IPS-18c (cell line): Measurements from ENCODE around the gene TNFAIP3.
"Not testable (repeated sequence)": the region's sequence is repeated elsewhere in the genome, so short reads cannot be mapped to it uniquely, and the experiment has no call there.

Source experiments
- H3K4me3 ChIP-seq: 2 replicates; pipeline ENCODE4 v1.7.0; 2013; ENCODE audit warnings: low read depth, mild to moderate bottlenecking, low read length, moderate library complexity; ENCODE audit not compliant: insufficient read depth
- H3K9me3 ChIP-seq: one replicate; pipeline ENCODE4 v1.6.1; 2013; ENCODE audit warnings: mild to moderate bottlenecking, low read length, moderate library complexity; ENCODE audit not compliant: control insufficient read depth, insufficient read depth

Gene TNFAIP3

DNA sequence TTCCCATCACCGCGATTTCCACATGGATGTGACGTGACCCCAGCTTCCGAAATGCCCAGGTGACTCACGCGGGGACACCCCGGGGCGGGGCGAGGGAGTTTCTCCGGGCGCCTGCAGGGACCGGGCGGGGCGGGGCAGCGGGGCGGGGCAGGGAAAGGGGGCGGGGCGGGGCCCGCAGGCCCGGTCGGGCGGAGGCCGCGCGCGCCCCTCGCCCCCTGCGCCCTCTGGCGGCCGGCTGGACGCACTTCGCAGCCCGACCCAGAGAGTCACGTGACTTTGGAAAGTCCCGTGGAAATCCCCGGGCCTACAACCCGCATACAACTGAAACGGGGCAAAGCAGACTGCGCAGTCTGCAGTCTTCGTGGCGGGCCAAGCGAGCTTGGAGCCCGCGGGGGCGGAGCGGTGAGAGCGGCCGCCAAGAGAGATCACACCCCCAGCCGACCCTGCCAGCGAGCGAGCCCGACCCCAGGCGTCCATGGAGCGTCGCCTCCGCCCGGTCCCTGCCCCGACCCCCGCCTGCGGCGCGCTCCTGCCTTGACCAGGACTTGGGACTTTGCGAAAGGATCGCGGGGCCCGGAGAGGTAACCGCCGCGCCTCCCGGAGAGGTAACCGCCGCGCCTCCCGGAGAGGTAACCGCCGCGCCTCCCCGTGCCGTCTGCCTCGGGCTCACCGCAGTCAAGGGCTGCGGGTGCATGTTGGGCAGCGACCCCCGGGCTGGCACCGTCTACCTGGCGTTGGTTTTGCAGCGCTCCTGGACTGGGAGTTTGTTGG is at the start of gene TNFAIP3:
Gene TNFAIP3 (plus strand): TSS at position 346 of the 771 bp plus-strand sequence. CDS start 3,969 bp downstream, outside the sequence.
- Histone ChIP-seq H3K9me3 (no peaks in the 10 kb centered on the region), H3K4me3 (peak within 1 kb of the TSS; percentile 74)

DNA sequence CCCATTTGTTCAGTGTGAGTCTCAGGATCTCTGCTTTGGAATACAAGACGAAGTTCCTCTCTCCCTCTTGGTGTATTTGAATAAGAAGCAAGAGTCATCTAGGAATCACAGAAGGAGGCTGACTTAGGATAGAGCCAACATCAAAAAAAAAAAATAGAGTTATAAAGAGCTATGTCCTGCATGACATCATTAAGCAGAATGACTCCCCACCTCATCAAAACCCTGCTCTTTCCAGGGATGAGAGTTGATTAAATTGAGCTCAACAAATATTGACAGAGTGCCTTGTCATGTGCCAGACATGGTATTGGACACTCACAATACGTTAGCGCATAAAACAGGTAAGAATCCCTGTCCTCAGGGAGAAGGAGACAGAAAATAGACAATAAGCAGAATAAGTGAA is 48.6 kb upstream of the TNFAIP3 start:
- no peak overlapping the region for H3K4me3 ChIP-seq

DNA sequence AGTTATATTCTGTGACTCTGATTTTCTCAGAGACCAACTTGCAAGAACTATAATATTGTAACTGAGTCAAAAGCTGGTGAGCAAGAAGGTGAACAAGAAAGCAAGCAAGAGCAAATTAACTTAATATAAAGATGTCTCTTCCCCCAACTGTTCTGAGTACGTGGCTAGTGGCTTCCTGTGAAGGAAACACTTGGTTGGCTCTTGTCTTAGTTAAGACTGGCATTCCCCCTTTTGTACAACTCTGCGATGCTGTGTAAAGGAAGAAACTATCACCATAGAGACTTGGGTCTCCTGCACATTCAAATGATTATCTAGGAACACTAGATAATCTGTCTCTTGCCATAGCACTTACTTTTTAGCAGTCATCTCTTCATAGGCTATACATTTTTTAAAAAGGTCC is 47.3 kb upstream of the TNFAIP3 start:
- no peak overlapping the region for H3K4me3 ChIP-seq
- no peaks in the 10 kb centered on the region for H3K9me3 ChIP-seq

More for the DNA sequence above, 48.6 kb upstream of the TNFAIP3 start:
- no peaks in the 10 kb centered on the region for H3K9me3 ChIP-seq

GRCh38 chr6:137820425-137820824 is 46.6 kb upstream of the TNFAIP3 start:
- no peak overlapping the region for H3K4me3 ChIP-seq
- no peaks in the 10 kb centered on the region for H3K9me3 ChIP-seq

DNA sequence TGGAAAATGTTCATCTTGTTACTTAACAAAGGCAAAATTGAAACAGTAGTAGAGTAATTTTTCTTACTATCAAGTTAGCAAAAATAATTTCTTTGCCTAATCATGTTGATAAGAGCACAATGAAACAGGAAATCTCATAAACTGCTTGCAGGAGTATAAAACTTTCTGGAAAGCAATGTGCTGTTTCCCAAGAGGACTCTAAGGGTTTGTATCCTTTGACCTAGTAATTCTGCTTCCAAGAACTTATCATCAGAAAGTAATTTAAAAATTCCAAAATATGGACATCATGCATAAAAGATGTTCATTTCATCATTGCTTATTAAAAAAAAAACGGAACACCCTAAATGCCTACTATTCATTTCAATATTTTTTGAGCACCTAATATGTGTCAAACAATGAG is 46.1 kb upstream of the TNFAIP3 start:
- H3K4me3 ChIP-seq, result no peak overlapping the region
- H3K9me3 ChIP-seq, result no peaks in the 10 kb centered on the region

- H3K4me3 ChIP-seq, result no peak overlapping the region
- no peaks in the 10 kb centered on the region for H3K9me3 ChIP-seq
Observed at GRCh38 chr6:137821491-137821890, 45.6 kb upstream of the TNFAIP3 start.

DNA sequence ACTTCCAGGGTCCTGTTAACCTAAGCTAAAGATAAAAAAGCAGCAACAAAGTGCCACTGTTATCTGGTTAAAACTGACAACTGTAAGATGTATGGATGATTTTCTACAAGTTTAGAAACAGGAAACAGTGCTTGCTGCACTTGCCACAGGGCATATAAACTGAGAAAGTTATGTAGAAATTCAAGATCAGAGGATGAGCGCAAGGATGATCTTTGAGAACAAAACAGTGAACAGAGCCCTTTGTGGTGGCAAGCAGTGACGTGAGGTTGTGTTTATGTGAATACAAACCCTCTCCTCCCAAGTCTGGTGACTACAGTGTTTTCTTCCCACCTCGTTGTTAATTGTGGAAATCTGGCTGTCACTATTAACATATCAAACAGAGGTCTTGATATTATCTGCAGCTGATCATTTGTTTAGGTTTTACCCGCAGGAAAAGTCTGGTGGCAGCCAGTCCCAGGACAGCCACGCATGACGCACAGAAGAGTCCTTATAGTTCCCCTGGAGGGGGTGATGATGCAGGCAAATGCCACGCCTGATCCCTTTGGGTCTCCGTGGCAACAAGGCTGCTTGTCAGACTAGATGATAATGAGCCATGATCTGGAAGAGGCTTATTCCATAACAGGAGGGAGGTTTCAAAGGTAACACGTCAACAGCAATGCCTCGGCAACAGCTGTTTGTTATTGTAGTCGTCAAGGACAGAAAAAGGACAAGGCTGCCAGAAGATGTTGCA is 43.1 kb upstream of the TNFAIP3 start:
- Histone ChIP-seq H3K4me3 (no peak overlapping the region), H3K9me3 (no peaks in the 10 kb centered on the region)

GRCh38 chr6:137824556-137824879 is 42.5 kb upstream of the TNFAIP3 start:
- H3K9me3 ChIP-seq, result no peaks in the 10 kb centered on the region
- no peak overlapping the region for H3K4me3 ChIP-seq

- Histone ChIP-seq H3K4me3 (no peak overlapping the region), H3K9me3 (no peaks in the 10 kb centered on the region)
Observed at GRCh38 chr6:137824896-137825295, 42.2 kb upstream of the TNFAIP3 start.

DNA sequence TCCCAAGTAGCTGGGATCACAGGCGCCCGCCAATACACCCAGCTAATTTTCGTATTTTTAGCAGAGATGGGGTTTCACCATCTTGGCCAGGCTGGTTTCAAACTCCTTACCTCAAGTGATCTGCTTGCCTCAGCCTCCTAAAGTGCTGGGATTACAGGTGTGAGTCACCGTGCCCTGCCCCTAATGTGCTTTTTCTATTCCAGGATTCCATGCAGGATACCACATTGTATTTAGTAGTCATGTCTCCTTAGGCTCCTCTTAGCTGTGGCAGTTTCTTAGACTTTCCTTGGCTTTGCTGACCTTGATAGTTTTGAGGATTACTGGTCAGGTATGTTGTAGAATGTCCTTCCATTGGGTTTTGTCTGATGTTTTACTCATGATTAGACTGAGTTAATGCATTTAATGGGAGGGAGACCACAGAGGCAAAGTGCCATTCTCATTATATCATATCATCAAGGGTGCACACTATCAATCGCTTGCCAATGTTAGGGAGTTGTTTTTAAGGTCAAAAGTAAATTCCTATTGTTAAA is 39.6 kb upstream of the TNFAIP3 start:
- no peak overlapping the region for H3K4me3 ChIP-seq
- no peaks in the 10 kb centered on the region for H3K9me3 ChIP-seq

- no peaks in the 10 kb centered on the region for H3K9me3 ChIP-seq
Observed at GRCh38 chr6:137827977-137828810, 38.9 kb upstream of the TNFAIP3 start.

DNA sequence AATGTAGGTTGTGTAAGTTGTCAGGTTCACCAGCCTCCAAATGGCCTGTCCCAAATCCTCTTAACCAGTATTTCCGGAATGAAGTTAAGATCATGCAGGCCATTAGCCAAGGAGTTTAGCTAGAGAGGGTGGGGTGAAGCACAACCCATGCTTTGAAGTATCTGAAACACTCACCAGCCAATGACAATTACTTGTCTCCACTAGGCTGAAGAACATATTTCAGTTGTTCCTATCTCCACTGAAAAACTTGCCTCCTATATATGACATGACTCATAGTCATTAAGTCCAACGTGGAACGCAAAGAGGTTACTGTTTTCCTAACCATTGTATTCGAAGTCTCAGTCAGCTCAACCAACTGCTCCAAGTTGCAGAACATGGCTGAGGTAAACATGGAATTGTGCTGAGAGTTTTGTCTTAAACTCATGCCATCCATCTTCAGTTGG is 37.4 kb upstream of the TNFAIP3 start:
- Histone ChIP-seq H3K4me3 (no peak overlapping the region), H3K9me3 (no peaks in the 10 kb centered on the region)

More at GRCh38 chr6:137827977-137828810, 38.9 kb upstream of the TNFAIP3 start:
- no peak overlapping the region for H3K4me3 ChIP-seq

GRCh38 chr6:137830511-137830911 is 36.5 kb upstream of the TNFAIP3 start:
- no peaks in the 10 kb centered on the region for H3K9me3 ChIP-seq
- no peak overlapping the region for H3K4me3 ChIP-seq

DNA sequence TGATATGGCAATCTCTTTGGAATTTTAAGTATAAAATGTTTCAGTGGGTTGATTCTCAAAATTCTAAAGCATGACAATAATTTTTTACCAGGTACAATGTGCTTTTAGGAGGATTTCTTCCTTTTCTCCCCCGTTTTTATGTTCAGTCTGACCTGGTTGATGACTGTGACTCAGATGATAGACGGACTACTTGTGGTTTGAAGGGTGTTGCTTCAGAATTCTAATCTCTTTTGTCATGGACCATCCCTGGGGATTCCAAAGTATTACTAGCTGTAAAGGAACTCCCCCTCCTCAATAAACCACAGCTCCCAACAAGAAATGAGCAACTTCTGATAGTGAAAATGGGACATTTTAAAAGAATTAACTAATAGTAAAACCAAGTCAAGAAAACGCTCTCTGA is 34.9 kb upstream of the TNFAIP3 start:
- no peak overlapping the region for H3K4me3 ChIP-seq
- H3K9me3 ChIP-seq, result no peaks in the 10 kb centered on the region

GRCh38 chr6:137834508-137834907 is 32.6 kb upstream of the TNFAIP3 start:
- Histone ChIP-seq H3K4me3 (no peak overlapping the region), H3K9me3 (no peaks in the 10 kb centered on the region)

DNA sequence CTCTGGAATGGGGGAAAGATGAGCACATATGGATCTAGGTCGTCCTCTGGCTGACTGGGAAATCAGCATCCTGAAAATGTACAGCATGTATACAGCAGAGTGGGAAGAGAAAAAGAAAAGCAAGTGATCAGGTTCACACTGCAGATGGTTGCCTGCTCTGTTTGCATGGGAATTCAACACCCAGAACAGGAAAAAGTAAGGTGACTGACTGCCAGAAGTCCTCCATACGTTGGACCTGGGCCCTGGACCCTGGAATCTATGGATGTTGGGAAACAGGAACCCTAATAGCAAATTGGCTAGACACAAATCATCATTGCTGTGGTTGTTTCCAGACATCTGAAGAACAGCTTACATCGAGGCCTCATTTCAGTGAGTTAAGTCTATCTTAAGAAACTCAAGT is 30.3 kb upstream of the TNFAIP3 start:
- Histone ChIP-seq H3K4me3 (no peak overlapping the region), H3K9me3 (no peaks in the 10 kb centered on the region)

DNA sequence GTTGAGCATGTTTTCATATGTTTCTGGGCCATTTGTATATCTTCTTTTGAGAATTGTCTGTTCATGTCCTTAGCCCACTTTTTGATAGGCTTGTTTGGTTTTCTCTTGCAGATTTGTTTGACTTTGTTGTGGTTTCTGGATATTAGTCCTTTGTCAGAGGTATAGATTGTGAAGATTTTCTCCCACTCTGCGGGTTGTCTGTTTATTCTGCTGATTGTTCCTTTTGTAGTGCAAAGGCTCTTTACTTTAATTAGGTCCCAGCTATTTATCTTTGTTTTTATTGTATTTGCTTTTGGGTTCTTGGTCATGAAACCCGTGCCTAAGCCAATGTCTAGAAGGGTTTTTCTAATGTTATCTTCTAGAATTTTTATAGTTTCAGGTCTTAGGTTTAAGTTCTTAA is 29.0 kb upstream of the TNFAIP3 start:
- H3K9me3 ChIP-seq, H3K4me3 ChIP-seq: not testable (repeated sequence)
